Measurements from ENCODE around the gene KIRREL3.

Gene KIRREL3

DNA sequence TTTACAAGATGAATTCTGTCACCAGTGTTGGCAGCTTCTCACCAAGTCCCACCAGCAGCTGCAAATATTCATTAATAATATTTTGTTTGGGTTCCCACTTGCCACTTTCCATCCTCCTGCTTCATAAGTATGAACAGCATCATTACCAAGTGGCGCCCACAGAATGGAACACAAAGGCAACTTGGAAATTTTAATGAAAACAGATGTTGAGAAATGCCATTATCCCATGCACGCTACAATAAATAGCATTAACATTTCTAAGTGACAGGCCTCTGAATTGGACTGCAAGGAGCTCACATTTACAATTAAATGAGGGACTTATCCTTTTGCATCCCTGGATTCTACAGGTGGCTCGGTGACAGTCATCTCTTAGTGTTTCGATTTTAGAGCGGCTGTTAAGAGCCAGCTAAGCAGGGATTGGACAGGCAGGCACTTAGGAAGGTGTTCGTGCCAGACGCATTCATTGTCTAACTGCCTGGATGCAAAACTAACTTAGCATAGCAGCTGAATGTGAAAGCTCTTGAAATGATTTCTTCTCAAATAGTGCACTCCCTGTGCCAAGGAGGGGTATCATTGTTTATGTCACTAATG lies 170.3 kb downstream of the KIRREL3 start:
- DNase-seq (ENCODE audit: low read depth): no peak

DNA sequence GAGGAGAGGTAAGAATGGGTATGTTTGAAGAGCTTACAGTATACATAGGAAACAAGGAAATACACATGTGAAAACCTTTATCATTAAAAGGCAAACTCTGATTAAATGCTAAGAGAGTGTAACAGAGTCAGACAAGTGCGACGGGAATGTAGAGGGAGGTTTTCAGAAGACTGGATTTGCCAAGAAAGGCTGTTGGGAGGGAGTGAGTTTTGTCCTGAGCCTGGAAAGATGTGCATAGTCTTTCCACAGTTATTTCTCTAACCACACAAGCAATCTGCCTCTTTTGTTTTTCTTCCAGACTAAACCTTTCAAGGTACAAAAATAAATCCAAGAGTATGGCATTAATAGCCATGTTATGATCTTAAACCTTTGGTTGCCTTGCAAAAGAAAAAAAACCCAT lies 170.9 kb downstream of the KIRREL3 start:
- DNase-seq (ENCODE audit: low read depth): no peak

DNA sequence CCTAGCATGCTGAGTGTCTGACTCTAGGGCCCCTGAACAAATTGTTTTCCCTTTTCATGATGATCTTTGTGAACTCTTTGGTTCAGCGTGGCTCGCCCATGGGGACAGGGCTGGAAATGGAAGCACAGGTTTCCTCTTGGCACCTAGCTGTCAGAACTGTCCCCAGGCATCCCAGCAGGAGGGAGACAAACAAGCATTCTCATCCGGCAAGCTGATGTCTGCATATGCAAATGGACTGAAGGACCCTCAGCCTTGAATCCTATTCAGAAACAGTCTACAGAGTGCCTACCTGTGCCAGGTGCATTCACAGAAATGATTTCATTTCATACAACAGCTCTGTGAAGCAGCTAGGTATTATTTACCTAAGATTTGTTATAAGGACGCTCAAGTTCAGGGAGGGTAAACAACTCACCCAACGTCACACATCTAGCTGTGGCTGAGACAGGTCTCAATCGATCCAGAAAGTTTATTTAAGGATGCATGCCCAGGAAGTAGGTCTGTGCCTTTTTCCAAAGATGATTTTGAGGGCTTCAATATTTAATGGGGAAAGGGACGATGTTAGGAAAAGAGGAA lies 176.4 kb downstream of the KIRREL3 start:
- no peak for DNase-seq (ENCODE audit: low read depth)

DNA sequence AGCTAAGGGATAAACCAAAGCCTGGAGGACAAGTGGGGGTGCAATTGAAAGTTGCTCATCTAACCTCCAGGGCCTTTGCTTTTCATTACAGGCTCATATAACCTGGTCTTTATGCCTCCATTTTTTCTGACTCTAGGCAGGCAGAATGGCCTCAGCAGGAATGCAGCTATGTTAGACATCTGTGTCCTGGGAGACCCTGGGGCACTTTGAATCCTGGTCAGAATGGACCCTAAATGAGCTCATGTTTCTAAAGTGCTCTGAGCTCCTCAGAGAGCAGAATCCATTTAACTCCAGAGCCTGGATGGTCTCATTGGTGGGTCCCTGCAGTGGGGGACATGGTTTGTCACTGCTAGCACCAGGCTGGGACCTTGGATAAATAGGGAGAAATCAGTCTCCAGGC lies 177.3 kb downstream of the KIRREL3 start:
- DNase-seq (ENCODE audit: low read depth): no peak

DNA sequence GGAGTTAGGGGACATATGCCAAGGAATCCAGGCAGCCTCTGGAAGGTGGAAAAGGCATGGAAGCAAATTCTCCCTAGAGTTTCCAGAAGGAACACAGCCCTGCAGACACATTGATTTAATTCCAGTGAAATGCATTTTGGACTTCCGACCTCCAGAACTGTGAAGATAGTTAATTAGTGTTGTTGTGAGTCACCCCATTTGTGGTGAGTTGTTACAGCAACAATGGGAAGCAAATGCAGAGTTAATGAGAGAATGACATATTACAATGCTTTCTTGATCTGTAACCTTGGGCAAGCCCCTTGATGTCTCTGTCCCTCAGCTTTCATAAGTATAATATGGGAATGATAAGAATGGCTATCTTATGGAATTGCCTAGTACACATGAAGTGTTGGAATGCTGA lies 178.7 kb downstream of the KIRREL3 start:
- DNase-seq (ENCODE audit: low read depth): no peak

DNA sequence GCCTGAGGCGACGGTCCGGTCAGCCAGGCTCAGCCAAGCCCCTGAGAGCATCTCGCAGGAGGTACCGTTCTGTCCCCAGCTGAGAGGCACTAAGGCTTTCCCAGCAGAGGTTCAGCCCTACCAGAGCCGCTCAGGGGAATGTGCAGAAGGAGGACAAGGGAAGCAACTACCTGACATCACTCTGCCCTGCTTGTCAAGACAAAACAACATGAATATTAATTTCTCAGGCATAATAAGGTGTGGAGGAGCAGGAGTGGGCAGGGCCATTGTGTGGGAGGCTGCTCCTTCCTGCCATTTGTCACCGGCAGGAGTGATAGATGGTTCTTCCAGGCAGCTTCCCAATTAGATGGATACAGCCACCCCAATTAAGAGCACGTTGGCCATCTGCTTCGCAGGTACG lies 181.4 kb downstream of the KIRREL3 start:
- DNase-seq (ENCODE audit: low read depth): no peak

DNA sequence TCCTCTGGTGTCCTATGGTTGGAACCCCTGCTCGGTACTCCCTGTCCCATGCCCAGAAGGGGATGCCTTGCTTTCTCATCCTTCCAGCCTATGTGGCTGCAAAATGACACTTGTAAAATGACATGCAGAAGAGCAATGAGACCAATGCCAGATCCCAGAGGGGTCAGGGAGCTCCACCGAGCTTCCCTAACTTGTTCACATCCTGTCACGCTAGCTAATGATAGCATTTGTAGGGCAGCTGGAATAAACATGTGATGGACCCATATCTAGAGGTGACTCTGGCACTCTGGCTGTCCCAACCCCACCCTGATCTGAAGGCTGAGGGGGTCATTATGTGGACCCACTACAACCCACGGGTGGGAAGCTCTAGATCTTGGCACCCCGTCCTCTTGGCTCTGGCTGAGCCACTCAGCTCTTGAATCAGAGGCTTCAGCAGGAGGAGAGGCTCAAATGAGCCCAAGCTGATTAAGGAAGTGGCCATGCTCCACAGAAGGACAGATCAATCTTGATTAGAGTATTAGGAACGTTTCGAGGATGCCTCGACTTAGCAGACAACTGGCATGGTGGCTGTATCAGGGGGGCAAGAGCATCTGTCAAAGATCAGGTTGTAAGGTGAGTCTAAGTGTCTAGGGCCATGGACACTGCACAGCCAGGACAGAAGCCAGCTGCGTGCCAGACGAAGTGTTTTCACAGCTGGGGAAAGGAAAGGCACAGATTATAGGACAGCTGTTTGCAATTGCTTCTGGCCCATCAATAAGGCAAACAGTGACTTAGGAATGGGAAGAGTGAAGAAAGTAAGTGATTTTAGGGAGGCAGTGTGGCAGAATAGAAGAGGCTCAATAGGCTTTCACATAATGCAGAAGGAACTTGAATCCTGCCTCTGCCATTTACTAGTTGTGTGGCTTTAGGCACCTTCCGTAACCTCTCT lies 182.8 kb downstream of the KIRREL3 start:
- no peak for DNase-seq (ENCODE audit: low read depth)

DNA sequence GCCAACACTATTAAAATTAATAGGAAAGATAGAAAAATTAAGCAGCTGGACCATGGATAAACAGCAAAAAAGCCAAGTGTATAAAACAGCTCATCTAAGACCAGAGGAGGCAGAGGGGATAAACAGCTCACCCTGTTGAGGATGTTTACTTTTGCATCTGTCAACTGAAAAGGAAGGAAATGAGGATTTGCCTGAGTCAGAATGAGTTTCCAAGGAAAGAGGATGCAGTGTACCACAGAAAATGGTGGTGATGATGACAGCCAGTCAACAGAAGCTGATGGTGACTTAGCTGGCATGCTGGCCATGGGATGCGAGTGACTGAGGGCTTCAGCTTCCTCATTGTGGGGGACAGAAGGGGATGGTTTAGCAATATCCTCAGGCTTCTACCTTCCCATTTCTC lies 183.5 kb downstream of the KIRREL3 start:
- DNase-seq (ENCODE audit: low read depth): peak; percentile 6

DNA sequence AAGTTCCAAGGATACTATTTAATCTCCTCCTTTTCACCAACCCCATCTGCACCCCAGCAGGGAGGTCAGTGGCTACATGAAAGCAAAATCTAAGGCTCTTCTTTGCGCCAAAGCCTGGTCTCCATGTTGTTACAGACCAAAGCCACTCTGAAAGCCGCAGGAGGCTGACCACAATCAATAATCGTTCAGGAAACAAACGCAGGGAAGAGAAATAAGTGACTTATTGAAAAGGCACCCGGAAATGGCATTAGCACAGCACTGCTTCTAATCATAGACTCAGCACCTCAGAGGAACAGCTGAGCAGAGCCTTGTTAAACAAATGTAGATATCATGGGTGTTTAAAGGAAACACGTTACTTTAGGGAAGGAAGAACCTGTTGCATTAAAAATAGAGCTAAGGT lies 183.9 kb downstream of the KIRREL3 start:
- no peak for DNase-seq (ENCODE audit: low read depth)

DNA sequence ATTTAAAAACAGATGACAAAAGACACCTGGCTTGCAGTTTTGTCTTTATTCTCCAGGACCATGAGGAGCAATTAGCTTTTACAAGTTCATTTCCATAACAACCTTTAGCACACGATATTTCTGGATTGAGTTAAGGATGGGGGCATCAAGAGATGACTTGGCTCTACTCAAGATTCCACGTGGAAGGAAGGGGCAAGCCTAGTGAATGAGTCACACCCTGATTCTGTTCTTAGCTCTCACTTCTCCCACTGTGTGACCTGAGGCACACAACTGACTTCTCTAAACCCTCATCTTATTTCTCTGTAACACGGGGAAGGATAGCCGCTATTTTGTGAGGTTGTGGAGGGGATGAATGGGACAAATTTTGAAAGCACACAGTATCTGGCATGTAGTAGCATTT lies 185.5 kb downstream of the KIRREL3 start:
- no peak for DNase-seq (ENCODE audit: low read depth)

DNA sequence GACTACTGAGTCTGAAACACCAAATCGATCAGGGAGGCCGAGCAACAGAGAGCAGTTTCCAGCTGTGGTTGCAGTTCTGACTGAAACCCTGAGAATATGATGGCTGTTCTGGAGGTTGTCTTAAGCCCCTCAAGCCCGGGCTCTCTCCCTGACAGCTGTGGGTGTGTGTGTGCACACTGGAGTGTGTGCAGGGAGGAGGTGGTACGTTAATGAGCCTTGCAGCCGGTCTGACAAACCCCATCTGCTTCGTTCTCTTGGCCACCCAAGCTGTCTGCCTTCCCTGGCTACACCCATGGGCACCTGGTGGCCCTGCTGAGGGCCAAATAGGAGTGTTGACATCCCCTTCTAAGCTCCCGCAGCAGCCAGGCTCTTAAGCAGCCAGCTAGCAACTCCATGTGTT lies 189.8 kb downstream of the KIRREL3 start:
- no peak for DNase-seq (ENCODE audit: low read depth)

DNA sequence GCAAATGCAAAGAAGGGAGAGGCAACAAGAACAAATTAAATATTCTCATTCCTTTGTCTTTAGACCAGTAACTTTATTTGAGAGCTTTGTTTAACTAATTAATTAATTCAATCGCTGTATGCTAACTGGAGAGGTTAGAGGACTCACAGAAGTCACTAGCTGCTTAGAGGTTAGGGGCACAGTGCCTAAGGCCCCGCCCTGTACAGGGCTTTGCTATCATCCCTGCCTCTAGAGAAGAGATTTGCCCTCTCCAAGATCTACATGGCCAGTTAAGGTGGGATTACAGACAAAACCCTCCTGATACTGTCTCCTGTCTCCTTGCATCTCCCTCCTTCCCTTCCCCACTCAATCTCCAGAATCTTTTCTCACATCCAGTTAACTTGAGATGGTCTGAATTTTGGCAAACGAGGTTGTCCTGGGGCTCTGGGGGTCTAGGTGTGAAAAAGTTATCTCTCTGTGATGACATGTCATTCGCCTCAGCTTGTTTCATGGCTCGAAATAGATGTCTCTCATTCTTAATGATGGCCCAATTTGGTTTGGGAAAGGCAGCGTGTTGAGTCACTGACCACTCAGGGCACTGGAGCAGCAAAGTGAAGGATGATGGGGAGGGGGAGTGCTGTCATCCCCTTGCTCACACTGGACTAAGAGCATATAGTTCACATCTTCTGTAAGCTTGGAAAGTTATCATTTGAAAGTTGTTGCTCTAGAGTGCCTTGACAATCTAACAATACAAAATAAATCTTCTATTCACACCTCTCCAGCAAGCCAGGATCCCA lies 190.9 kb downstream of the KIRREL3 start:
- DNase-seq (ENCODE audit: low read depth): no peak

DNA sequence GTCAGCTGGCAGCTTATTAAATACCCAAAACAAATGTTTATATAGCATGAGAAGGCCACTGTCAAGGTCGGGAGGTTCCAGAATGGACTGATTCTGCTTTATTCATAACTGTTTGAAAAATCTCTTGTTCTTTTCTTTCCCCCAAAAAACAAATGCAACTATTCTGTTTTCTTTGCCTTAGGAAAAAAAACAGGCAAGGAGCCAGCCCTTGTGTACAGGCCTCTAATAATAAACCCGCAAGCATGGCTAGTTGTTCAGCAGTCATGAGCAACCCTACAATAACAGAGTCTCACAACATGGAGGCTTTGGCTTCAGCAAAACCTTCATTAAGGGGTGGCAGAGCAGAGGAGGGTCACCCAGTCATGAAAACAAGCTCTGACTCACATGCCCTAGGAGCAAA lies 191.7 kb downstream of the KIRREL3 start:
- peak; percentile 8 for DNase-seq (ENCODE audit: low read depth)

DNA sequence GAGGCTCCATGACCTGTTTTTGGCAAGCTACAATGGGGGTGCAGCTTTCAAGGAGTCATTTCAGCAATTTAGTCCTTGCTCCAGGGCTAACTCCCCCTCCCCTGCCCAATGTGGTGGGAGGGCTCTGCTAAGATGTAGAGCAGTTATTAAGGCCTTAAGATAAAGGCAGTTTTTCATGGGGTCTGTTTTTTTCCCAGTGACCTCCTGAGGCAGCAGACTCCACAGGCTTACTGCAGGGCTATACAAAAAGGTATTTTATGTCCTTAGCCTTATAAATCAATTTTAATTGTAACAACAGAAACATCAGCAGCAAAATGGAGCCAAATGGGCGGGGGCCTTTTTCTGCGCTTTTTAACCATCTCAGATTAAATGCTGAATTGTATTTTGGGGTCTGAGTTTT lies 192.3 kb downstream of the KIRREL3 start:
- DNase-seq (ENCODE audit: low read depth): no peak

DNA sequence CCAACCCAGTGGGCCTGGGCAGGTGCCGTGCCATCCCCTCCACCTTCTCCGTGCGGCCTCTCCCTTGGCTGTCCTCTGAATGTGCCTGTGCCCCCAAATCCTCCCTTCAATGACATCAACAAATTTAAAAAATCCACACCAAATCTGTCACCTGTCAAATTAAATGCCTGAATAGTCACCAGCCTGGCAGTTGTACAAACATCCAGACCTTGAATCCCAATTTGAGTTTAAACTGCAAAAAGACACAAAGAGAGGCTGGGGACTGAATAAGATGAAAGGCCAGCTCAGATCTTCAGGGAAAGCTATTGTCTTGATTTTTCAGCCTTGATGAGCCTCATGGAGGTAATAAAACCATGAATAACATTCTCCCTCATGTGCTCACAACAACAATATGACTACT lies 194.7 kb downstream of the KIRREL3 start:
- no peak for DNase-seq (ENCODE audit: low read depth)

DNA sequence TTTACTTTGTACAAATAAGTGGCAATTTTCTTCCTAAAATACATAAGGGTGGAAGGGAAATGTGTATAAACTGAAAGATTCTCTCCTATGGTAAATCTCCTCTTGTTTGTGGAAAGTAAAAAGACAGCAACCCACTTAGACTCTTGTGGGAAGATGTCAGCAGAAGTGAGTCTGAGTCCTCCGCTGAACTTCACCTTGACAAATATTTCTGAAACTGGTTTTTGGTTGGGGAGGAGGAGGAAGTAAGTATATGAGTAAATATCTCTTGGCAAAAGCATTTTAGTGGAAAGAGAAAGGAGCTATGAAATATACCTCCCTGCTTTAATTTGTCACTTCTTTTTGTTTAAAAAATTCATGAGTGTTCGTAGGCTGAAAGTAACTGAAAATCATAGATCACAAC lies 196.2 kb downstream of the KIRREL3 start:
- no peak for DNase-seq (ENCODE audit: low read depth)

DNA sequence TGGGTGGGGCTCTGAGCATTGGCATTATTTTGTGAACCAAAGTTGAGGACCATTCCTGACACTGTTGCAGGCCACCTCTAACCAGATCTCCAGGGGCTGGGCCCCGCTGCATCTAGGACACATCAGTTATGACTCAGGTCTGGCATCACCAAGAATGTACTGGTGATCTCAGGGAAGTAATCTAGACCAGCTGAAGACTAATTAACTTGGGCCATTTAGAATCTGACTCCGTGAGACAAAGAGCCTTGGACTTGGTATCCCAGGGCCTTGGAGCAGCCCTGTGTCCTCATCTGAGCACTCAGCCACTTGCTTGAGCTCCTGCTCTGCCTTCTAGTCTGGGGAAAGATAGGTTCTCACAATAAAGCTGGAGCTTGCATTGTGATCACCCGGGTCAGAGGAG lies 200.6 kb downstream of the KIRREL3 start:
- no peak for DNase-seq (ENCODE audit: low read depth)

DNA sequence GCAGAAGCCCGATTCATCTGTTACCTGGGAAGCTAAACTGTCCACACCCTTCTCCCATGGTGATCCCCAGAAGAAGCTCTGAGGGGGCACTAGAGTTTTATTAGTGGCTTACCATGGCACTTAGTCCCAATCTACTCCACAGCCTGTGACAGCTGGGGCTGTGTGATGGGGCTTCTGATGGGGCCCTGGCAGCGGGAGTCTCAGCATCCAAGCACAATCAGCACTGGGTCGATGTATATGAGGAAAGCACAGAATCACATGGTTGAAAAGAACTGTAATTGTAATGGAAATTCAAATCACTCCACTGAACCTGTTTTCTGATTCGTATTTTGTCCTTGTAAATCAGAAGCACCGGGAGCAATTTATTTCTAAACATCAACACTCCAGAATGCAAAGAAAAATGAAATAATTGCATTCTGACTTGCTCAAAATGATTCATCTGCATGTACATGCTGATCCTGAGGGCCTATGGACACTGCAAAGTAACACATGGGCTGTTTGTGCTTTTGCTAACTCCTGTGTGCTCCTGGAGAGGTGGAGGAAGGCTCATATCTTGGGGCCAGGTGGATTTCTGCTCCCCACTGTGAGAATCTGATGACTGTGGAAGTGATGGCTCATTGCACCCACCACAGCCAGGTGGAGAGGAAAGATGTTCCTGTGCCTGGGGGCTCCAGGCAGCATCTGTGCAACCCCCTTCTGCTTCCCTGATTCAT lies 203.0 kb downstream of the KIRREL3 start:
- no peak for DNase-seq (ENCODE audit: low read depth)

DNA sequence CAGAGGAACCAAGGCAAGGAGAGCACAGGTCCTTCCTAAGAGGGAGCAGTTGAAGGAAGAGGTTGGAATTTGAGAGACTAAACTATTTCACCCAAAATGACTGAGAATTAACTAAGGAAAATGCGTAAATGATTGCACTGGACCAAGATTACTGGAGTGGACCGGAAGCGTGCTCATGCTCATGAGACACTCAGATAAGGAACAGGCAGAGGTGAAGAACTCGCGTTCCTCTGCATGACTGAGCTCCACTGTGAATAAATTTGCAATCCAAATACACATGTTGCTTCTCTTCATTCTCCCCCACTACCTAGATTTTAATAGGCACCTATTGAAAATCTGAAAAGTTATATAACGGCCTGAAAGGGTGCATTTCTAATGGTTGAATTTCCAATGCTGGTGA lies 207.0 kb downstream of the KIRREL3 start:
- DNase-seq (ENCODE audit: low read depth): no peak

DNA sequence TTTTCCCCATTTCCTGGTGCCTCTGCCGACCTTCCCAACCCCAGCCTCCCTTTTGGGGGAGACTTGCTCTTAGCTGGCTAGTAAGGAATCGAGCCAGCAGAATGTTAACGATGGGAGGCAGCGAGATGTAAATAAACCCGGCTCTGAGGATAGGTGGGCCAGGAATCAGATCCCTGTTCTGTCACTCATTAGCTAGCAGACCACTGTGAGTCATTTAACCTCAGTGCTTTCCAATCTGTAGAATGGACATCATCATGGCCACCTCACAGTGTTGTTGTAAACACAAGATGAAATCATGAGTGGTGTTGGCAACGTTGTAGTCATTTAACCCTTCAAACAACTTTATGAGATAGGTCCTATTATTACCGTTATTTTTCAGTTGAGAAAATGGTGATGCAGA lies 208.6 kb downstream of the KIRREL3 start:
- DNase-seq (ENCODE audit: low read depth): no peak

DNA sequence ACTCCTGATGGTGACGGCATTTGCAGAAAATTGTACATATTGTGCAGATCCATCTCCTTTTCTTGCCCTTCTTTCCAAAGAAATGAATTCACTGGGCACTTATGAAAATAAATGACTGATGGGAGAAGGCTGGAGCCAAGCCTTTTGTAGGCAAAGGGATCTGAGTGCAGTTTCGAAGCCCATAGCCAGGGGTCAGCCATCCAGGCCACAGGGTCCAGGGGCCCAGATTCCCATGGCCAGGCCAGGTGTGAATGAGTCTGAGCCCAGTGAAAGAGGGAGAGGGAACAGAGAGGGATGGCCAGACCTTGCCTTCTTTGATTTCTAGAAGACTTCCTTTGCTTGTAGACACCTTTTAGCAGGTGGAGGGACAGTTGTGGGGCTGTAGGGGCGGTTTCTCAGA lies 209.1 kb downstream of the KIRREL3 start:
- DNase-seq (ENCODE audit: low read depth): no peak

DNA sequence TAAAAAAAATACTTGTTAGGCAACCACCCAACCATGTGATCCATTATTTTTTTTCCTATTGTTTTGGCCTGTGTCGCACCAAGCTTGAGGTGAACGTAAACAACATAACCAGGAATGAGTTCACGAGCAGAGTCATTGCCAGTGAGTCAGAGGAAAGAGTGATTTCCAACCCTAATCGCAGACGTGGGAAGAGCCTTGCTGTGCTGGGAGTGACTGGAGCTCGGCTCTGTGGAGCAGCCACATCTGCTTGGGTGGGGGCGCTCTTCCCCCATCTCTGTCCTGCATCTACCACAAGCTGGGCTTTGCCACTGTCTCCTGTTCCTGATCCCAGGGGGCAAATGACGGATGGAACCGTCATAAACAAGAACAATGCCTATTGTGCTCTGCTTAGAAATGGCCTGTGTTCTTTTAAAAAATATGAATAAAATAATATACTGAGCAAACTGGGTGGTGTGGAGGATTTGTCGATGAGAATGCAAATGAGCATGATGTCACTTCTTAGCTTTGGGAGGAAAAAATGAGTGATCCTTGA lies 210.0 kb downstream of the KIRREL3 start:
- peak; percentile 79 for DNase-seq (ENCODE audit: low read depth)
